B cell (primary cell): ENCODE data around the gene AIMP2. TPM values are rescaled to one million over a fixed set of nuclear protein-coding genes. Genes with fewer than 3 reads are reported as not detected.

Experiments
- ATAC-seq: fragments of 200-7000 bp; cut with Tn5 transposase; one replicate; pipeline ENCODE4 v1.10.0; 2021; ENCODE audit warnings: low read depth, mild to moderate bottlenecking, moderate number of reproducible peaks, moderate library complexity
- CTCF ChIA-PET: fragments of 350-600 bp; sonication (Branson Sonifier 250); formaldehyde crosslinking; loops from one replicate; lab custom pipeline; 2021; ENCODE audit warnings: antibody characterized with exemption, inconsistent platforms; lab: Charles Lee
- POLR2A ChIA-PET: fragments of 350-600 bp; sonication (Branson Sonifier 250); formaldehyde crosslinking; loops from one replicate; lab custom pipeline; 2021; ENCODE audit warnings: antibody characterized with exemption; lab: Charles Lee
- DNase-seq: peaks from one replicate; pipeline ENCODE4 v3.0.0; 2013
- H2AFZ ChIP-seq: 2 replicates; pipeline ENCODE4 v1.6.1; 2012; ENCODE audit warnings: mild to moderate bottlenecking, low read depth, low read length; ENCODE audit not compliant: insufficient read depth, poor library complexity, severe bottlenecking
- H3K27ac ChIP-seq, 2 donors: 1 replicate in 1 of 2; 2 replicates in 1 of 2; pipeline ENCODE4 v1.5.1; 2012 to 2013; ENCODE audit warnings: low read length in 2 of 2, mild to moderate bottlenecking in 2 of 2, moderate library complexity in 1 of 2
- H3K27me3 ChIP-seq, 4 experiments: fragments of 200-600 bp in 1 of 4; sonication (generic) in 1 of 4; replicated peaks in 1 of 4; 1 replicate in 2 of 4; 2 replicates in 2 of 4; pipeline versions ENCODE4 v1.6.1 to v1.7.0; 2013 to 2016; ENCODE audit warnings: low read length in 3 of 4, mild to moderate bottlenecking in 2 of 4, mixed read lengths in 1 of 4, moderate library complexity in 1 of 4; ENCODE audit not compliant: insufficient read depth in 4 of 4, control insufficient read depth in 3 of 4; ENCODE audit errors: control extremely low read depth in 1 of 4
- H3K36me3 ChIP-seq, 2 experiments: replicated peaks in 1 of 2; 1 replicate in 1 of 2; 2 replicates in 1 of 2; pipeline versions ENCODE4 v1.6.1 to v1.7.1; 2013; ENCODE audit warnings: low read length in 1 of 2; ENCODE audit not compliant: insufficient read depth in 2 of 2, control insufficient read depth in 1 of 2; ENCODE audit errors: control extremely low read depth in 1 of 2, extremely low read depth in 1 of 2
- H3K4me1 ChIP-seq, 2 donors: fragments of 200-600 bp in 1 of 2; sonication (generic) in 1 of 2; 1 replicate in 1 of 2; 2 replicates in 1 of 2; pipeline versions ENCODE4 v1.5.1 to v1.6.1; 2013 to 2017; ENCODE audit warnings: low read length in 2 of 2; ENCODE audit not compliant: control insufficient read depth in 2 of 2, insufficient read depth in 2 of 2
- H3K4me2 ChIP-seq: replicated peaks from 2 replicates; pipeline ENCODE3; 2012; ENCODE audit warnings: mild to moderate bottlenecking, low read depth, low read length; ENCODE audit not compliant: poor library complexity, severe bottlenecking
- H3K4me3 ChIP-seq, 5 experiments: fragments of 200-600 bp in 1 of 5; sonication (generic) in 1 of 5; 1 replicate in 3 of 5; 2 replicates in 2 of 5; pipeline versions ENCODE4 v1.5.1 to v1.7.0; 2011 to 2016; ENCODE audit warnings: low read length in 4 of 5, mild to moderate bottlenecking in 4 of 5, low read depth in 2 of 5, control low read depth in 1 of 5, moderate library complexity in 1 of 5; ENCODE audit not compliant: insufficient read depth in 1 of 5; ENCODE audit errors: control extremely low read depth in 1 of 5, extremely low read depth in 1 of 5
- H3K79me2 ChIP-seq: fragments of 200-600 bp; sonication (generic); one replicate; pipeline ENCODE4 v1.6.0; 2016; ENCODE audit warnings: low read length; ENCODE audit not compliant: control insufficient read depth, insufficient read depth
- H3K9ac ChIP-seq: fragments of 200-600 bp; sonication (generic); 2 replicates; pipeline ENCODE4 v1.6.1; 2017; ENCODE audit warnings: mild to moderate bottlenecking, low read length, moderate library complexity
- H3K9me3 ChIP-seq, 3 donors: one replicate each; pipeline versions ENCODE4 v1.6.1 to v1.7.1; 2013; ENCODE audit warnings: low read length in 2 of 3; ENCODE audit not compliant: control insufficient read depth in 2 of 3, insufficient read depth in 1 of 3; ENCODE audit errors: control extremely low read depth in 1 of 3
- H4K20me1 ChIP-seq: 2 replicates; pipeline ENCODE4 v1.6.0; 2012; ENCODE audit warnings: mild to moderate bottlenecking, low read length; ENCODE audit not compliant: insufficient read depth, control insufficient read depth, poor library complexity, severe bottlenecking
- H3K27ac Mint-ChIP-seq: one replicate; pipeline ENCODE4 v1.8.0; 2021; ENCODE audit warnings: mixed read lengths
- H3K27me3 Mint-ChIP-seq: one replicate; pipeline ENCODE4 v1.8.0; 2021; ENCODE audit warnings: mixed read lengths
- H3K4me1 Mint-ChIP-seq: one replicate; pipeline ENCODE4 v1.8.0; 2021; ENCODE audit warnings: mixed read lengths
- H3K4me3 Mint-ChIP-seq: one replicate; pipeline ENCODE4 v1.8.0; 2021; ENCODE audit warnings: mixed read lengths
- H3K9me3 Mint-ChIP-seq: one replicate; pipeline ENCODE4 v1.8.0; 2022; ENCODE audit warnings: mixed read lengths; ENCODE audit not compliant: insufficient read depth
- EZH2 ChIP-seq: IDR thresholded peaks from 2 replicates; pipeline ENCODE4 v1.6.1; 2012; ENCODE audit warnings: borderline replicate concordance, low read depth, mild to moderate bottlenecking, moderate library complexity, low read length; ENCODE audit not compliant: insufficient read depth, poor library complexity, severe bottlenecking
- WGBS: methylation state at CpG from one replicate; pipeline ENCODE4 v1.1.5; 2013; ENCODE audit warnings: missing lambda C conversion rate; ENCODE audit not compliant: insufficient coverage; 5-methylcytosine and 5-hydroxymethylcytosine counted together
- intact Hi-C: fragments of 100-400 bp; cut with micrococcal nuclease; formaldehyde crosslinking; loops from one replicate; pipeline ENCODE4 v1.10.0; 2022
- polyA plus RNA-seq: library from polyadenylated mRNA; depleted of rRNA; stranded (reverse); fragments of >200 nt; gene quantifications from 2 replicates; pipeline ENCODE4 v1.2.3, GENCODE V29; 2012
- total RNA-seq, 2 donors: library from RNA; stranded (reverse); fragments of 120-200 nt in 1 of 2; gene quantifications; 1 replicate in 1 of 2; 2 replicates in 1 of 2; pipeline versions ENCODE4 v1.2.3 to v1.2.4, GENCODE V29; 2013 to 2022
- TF ChIP-seq, protein P1 (sequence below): fragments of 200-600 bp; IDR thresholded peaks from one replicate; pipeline ENCODE4 v1.8.0; 2022; ENCODE audit warnings: antibody characterized with exemption, mild to moderate bottlenecking

The AIMP2 gene
- total and polyA plus RNA-seq, 2 donors (not counting 1 experiment from before 2014, with no cell fraction given), result 11.7 to 14.0 TPM

DNA sequence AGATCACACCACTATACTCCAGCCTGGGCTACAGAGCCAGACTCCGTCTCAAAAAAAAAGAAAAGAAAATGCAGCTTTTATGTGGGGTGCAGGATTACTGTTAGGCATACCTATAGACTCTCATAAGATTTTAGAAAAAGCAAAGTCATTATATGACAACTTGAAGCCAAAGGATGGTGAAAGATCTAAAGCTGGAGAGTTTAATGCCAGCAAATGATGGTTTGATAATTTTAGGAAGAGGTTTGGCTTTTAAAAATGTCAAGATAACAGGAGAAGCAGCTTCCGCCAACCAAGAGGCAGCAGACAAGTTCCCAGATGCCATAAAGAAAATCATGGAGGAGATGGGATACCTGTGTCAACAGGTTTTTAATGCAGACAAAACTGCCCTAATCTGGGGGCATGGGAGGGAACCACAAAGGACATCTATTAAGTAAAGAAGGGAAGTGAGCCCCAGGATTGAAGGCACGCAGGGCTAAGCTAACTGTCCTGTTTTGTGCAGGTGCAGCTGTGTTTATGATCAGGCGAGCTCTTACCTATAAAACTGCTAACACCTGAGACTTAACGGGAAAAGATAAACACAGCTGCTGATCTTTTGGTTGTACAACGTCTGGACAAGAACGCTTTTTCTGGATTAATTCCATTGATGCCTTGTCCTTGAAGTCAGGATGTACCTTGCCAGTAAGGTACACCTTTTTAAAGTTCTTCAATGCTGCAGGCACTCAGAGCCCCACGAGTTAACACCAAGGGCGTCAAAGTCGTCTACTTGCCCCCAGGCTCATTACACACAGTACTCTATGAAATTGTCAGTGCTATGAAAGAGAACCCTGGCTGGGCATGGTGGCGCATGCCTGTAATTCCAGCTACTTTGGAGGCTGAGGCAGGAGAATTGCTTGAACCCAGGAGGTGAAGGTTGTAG is 11.6 kb downstream of the AIMP2 start:
- ATAC-seq (no peak), DNase-seq (no peak)
- Histone ChIP-seq H3K4me1 (peaks cover 0 to 1% of the 10 kb centered on the region in 2 donors), H4K20me1 (no peaks in the 10 kb centered on the region), H3K27ac (no peak overlapping the region), H3K79me2 (peaks cover 2% of the 10 kb centered on the region), H3K4me2 (no peak overlapping the region), H3K4me3 (no peak overlapping the region), H3K27me3 (no peaks in the 10 kb centered on the region), H3K36me3 (peaks cover 13 to 77% of the 10 kb centered on the region in 2 experiments), H3K9me3 (no peaks in the 10 kb centered on the region), H2AFZ (no peak overlapping the region), H3K9ac (no peak overlapping the region)
- H3K27me3 Mint-ChIP-seq, result no peaks in the 10 kb centered on the region
- peaks cover 5% of the 10 kb centered on the region for H3K4me1 Mint-ChIP-seq
- H3K27ac Mint-ChIP-seq, result no peak overlapping the region
- POLR2A ChIA-PET, result interaction anchor here (0.7 kb wide), 1 partner anchor 1160 kb away, joined by 13 read pairs; no protein-coding TSS in a partner anchor
- no peak overlapping the region for H3K4me3 Mint-ChIP-seq
- 97% methylated on average over 5 of the region's 11 CpGs for WGBS
- intact Hi-C loops, result no loop called here
- H3K9me3 Mint-ChIP-seq, result no peaks in the 10 kb centered on the region
- CTCF ChIA-PET, result interaction anchor here (1.4 kb wide), 1 partner anchor 12 kb away, joined by 4 read pairs; the partner anchor contains the start of genes AIMP2 and PMS2
- no peak for TF ChIP-seq EZH2
- TF ChIP-seq, protein P1, sequence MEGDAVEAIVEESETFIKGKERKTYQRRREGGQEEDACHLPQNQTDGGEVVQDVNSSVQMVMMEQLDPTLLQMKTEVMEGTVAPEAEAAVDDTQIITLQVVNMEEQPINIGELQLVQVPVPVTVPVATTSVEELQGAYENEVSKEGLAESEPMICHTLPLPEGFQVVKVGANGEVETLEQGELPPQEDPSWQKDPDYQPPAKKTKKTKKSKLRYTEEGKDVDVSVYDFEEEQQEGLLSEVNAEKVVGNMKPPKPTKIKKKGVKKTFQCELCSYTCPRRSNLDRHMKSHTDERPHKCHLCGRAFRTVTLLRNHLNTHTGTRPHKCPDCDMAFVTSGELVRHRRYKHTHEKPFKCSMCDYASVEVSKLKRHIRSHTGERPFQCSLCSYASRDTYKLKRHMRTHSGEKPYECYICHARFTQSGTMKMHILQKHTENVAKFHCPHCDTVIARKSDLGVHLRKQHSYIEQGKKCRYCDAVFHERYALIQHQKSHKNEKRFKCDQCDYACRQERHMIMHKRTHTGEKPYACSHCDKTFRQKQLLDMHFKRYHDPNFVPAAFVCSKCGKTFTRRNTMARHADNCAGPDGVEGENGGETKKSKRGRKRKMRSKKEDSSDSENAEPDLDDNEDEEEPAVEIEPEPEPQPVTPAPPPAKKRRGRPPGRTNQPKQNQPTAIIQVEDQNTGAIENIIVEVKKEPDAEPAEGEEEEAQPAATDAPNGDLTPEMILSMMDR, result no peak

DNA sequence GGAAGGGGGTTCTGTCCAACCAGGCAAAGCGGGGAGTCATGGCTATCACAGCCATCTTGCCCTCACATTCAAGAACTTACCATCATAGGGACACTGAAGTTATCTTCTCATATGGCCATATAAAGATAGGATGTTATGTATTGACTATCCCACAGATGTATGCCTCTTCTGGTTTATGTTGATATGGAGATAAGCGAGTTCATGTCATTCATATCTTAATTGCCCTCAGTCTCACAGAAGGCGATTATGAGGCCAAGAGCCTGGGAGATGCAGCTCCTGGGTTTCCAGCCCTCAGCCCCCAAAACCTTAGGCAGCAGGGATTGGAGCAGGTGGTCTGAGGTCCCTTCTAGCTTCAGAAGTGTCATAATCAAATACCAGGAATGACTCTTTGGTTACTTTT is 13.6 kb downstream of the AIMP2 start:
- Mint-ChIP-seq H3K27ac (no peak overlapping the region), H3K4me3 (no peak overlapping the region), H3K4me1 (peaks cover 21% of the 10 kb centered on the region), H3K27me3 (no peaks in the 10 kb centered on the region), H3K9me3 (no peaks in the 10 kb centered on the region)
- WGBS, result 100% methylated on average over 1 of the region's 3 CpGs
- Histone ChIP-seq H3K79me2 (peaks cover 9% of the 10 kb centered on the region), H4K20me1 (no peaks in the 10 kb centered on the region), H3K4me2 (no peak overlapping the region), H3K9ac (no peak overlapping the region), H3K36me3 (peaks cover 13 to 76% of the 10 kb centered on the region in 2 experiments), H3K9me3 (no peaks in the 10 kb centered on the region), H2AFZ (no peak overlapping the region), H3K27me3 (no peaks in the 10 kb centered on the region), H3K4me3 (no peak overlapping the region), H3K27ac (no peak overlapping the region), H3K4me1 (peaks cover 15 to 22% of the 10 kb centered on the region in 2 donors)
- intact Hi-C loops, result no loop called here
- DNase-seq (no peak), ATAC-seq (no peak)
- ChIA-PET POLR2A (no interaction called here), CTCF (interaction anchor here (1.7 kb wide), 1 partner anchor 38 kb away, joined by 3 read pairs; no protein-coding TSS in a partner anchor)
- no peak for TF ChIP-seq EZH2
- TF ChIP-seq, protein P1, result no peak
